Measurements from ENCODE around the gene P2RX4. TPM values are rescaled to one million over a fixed set of nuclear protein-coding genes. Genes with fewer than 3 reads are reported as not detected.

Gene P2RX4
- total and polyA plus RNA-seq, 9 of the 15 experiments (the other 6 are each of a cell fraction or from before 2014, with no cell fraction given), result 6.6 to 21.5 (median 11.7) TPM

- Histone ChIP-seq H3K36me3 (ENCODE audit: control insufficient read depth, insufficient read depth, low read length) (peaks cover 15% of the 10 kb centered on the region; the same call in 1 of the 3 replicates), H4K20me1 (replicated peaks; ENCODE audit: control insufficient read depth, insufficient read depth, low read length) (no peaks in the 10 kb centered on the region), H3K27me3 (ENCODE audit: control insufficient read depth in 2 of 2, insufficient read depth in 2 of 2, low read length in 2 of 2) (no peaks in the 10 kb centered on the region), H3K9me3 (replicated peaks; ENCODE audit: control insufficient read depth, insufficient read depth, low read depth, low read length) (no peaks in the 10 kb centered on the region), H3K79me2 (ENCODE audit: control insufficient read depth, insufficient read depth, low read length) (no peaks in the 10 kb centered on the region), H3K9ac (ENCODE audit: insufficient read depth in 1 of 2, low read depth in 2 of 2, low read length in 2 of 2) (peak overlapping the region in 1 of 2 experiments; percentile 1; a peak in 1 of 4 replicates), H3K9me1 (ENCODE audit: control insufficient read depth, insufficient read depth, low read length) (peaks cover 7% of the 10 kb centered on the region), H3K4me2 (ENCODE audit: insufficient read depth, low read length) (no peak overlapping the region), H2AFZ (ENCODE audit: low read depth, low read length) (no peak overlapping the region), H3K4me3 (no peak overlapping the region), H3K4me1 (replicated peaks in 1 of 2; ENCODE audit: control insufficient read depth in 2 of 2, insufficient read depth in 2 of 2, low read length in 2 of 2) (peaks cover 4 to 18% of the 10 kb centered on the region in 2 experiments; a peak in 4 of 5 replicates), H3K27ac (ENCODE audit: extremely low read depth, low read depth, low read length) (no peak overlapping the region)
- intact Hi-C loops (cut with micrococcal nuclease), result no loop called here
- no TSS peak for BruUV-seq (replicated peaks)
- TF ChIP-seq RUNX1 (IDR thresholded peaks at IDR 0.05; ENCODE audit: low read depth) (no peak), C11orf30 (IDR thresholded peaks at IDR 0.05; ENCODE audit: low read depth) (peak; percentile 29; the same call in 1 of the 2 replicates), ZNF316 (IDR thresholded peaks at IDR 0.05) (0 out of 2 replicates have a peak, but pooled peaks have one; percentile 6), SMAD4 (CRISPR knock-in tag; conservative IDR thresholded peaks at IDR 0.05) (no peak), DMBX1 (CRISPR knock-in tag; IDR thresholded peaks at IDR 0.05; ENCODE audit: borderline replicate concordance) (no peak), SAFB (IDR thresholded peaks at IDR 0.05; ENCODE audit: borderline replicate concordance, low read depth, low read length) (no peak), ZNF695 (CRISPR knock-in tag; IDR thresholded peaks at IDR 0.05) (no peak)
- no peak for DNase-seq (ENCODE audit: extremely low read depth in 1 of 4, low spot score in 3 of 4)
- FAIRE-seq, result no peak
- ATAC-seq, result no peak
- ChIA-PET POLR2A (interaction anchor here (1.2 kb wide), 1 partner anchor 11 kb away, joined by 4 read pairs; no protein-coding TSS in a partner anchor), CTCF (ENCODE audit: low intra/inter-chr PET ratio) (no interaction called here)
- WGBS (ENCODE audit: insufficient coverage, low coverage, missing lambda C conversion rate), result 60% methylated on average over 9 of the region's 9 CpGs
- in situ Hi-C loops (cut with MboI), result loop anchor here (5.0 kb wide), 1 partner anchor 165 kb away; no protein-coding TSS in a partner anchor
Measured at GRCh38 chr12:121227294-121227693, 17.4 kb downstream of the P2RX4 start.
